Measurements from ENCODE around the gene PLEKHJ1. TPM values are rescaled to one million over a fixed set of nuclear protein-coding genes. Genes with fewer than 3 reads are reported as not detected.

Gene PLEKHJ1
- total RNA-seq, 1 experiment from 2014 or later, result 189 TPM

DNA sequence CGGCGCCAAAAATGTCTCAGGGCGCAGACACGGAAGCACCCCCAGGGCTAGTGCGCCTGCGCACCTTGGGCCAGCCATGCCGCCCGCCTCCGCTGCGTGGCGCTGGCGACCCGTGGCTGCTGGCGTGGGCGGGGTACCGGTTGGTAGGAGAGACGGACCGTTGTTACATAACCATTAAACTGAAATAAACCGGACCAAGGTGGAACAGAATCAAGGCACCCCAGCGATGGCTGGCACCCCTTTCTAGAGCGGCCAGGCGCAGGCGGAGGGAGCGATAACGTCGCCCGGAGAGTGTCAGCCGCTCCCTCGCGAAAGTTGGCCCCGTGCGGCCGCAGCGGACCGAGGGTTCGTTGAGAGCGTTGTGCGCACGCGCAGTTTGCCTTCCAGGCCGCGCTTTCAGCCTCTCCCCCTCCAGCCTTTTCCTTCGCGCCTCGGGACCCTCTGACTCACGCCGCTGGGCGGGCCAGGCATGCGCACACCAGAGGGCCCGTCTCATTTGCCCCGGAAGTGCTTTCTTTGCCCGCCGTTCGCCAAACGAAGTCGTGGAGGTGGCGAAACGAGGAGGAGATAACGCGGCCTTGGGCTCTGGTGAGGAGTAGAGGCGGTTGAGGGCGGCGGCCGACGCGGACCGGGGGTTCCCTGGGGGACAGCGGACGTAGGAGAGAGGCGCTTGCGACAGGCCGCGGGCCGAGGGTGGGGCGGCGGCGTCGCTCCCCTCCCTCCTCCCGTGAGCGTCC, at the start of gene PLEKHJ1, which contains the start of gene SF3A2 (continued):
- TF ChIP-seq, protein P1, sequence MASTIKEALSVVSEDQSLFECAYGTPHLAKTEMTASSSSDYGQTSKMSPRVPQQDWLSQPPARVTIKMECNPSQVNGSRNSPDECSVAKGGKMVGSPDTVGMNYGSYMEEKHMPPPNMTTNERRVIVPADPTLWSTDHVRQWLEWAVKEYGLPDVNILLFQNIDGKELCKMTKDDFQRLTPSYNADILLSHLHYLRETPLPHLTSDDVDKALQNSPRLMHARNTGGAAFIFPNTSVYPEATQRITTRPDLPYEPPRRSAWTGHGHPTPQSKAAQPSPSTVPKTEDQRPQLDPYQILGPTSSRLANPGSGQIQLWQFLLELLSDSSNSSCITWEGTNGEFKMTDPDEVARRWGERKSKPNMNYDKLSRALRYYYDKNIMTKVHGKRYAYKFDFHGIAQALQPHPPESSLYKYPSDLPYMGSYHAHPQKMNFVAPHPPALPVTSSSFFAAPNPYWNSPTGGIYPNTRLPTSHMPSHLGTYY (CRISPR knock-in tag; IDR thresholded peaks at IDR 0.05), result no peak
- no peak for TF ChIP-seq NR3C1 (CRISPR knock-in tag; conservative IDR thresholded peaks at IDR 0.05; ENCODE audit: low read depth)
- TF ChIP-seq ZNF423 (CRISPR knock-in tag; IDR thresholded peaks at IDR 0.05), result no peak
- TF ChIP-seq FOXP1 (CRISPR knock-in tag; IDR thresholded peaks at IDR 0.05; ENCODE audit: borderline replicate concordance), result peak; percentile 83
- TF ChIP-seq TEAD1 (CRISPR knock-in tag; IDR thresholded peaks at IDR 0.05), result peak; percentile 94
- no peak for TF ChIP-seq NFYB (CRISPR knock-in tag; conservative IDR thresholded peaks at IDR 0.05; ENCODE audit: low read depth)
- 0 out of 2 replicates have a peak, but pooled peaks have one; percentile 15 for TF ChIP-seq ZNF121 (CRISPR knock-in tag; IDR thresholded peaks at IDR 0.05)
- peak; percentile 60; the same call in 1 of the 2 replicates for TF ChIP-seq TEAD4 (CRISPR knock-in tag; IDR thresholded peaks at IDR 0.05)
- TF ChIP-seq, protein P2, sequence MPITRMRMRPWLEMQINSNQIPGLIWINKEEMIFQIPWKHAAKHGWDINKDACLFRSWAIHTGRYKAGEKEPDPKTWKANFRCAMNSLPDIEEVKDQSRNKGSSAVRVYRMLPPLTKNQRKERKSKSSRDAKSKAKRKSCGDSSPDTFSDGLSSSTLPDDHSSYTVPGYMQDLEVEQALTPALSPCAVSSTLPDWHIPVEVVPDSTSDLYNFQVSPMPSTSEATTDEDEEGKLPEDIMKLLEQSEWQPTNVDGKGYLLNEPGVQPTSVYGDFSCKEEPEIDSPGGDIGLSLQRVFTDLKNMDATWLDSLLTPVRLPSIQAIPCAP (CRISPR knock-in tag; IDR thresholded peaks at IDR 0.05), result peak; percentile 85
- no peak for TF ChIP-seq GRHL2 (CRISPR knock-in tag; IDR thresholded peaks at IDR 0.05; ENCODE audit: insufficient replicate concordance, severe bottlenecking)
- peak; percentile 90; the same call in 1 of the 2 replicates for TF ChIP-seq FOXK1 (CRISPR knock-in tag; IDR thresholded peaks at IDR 0.05)
- TF ChIP-seq, protein P3, sequence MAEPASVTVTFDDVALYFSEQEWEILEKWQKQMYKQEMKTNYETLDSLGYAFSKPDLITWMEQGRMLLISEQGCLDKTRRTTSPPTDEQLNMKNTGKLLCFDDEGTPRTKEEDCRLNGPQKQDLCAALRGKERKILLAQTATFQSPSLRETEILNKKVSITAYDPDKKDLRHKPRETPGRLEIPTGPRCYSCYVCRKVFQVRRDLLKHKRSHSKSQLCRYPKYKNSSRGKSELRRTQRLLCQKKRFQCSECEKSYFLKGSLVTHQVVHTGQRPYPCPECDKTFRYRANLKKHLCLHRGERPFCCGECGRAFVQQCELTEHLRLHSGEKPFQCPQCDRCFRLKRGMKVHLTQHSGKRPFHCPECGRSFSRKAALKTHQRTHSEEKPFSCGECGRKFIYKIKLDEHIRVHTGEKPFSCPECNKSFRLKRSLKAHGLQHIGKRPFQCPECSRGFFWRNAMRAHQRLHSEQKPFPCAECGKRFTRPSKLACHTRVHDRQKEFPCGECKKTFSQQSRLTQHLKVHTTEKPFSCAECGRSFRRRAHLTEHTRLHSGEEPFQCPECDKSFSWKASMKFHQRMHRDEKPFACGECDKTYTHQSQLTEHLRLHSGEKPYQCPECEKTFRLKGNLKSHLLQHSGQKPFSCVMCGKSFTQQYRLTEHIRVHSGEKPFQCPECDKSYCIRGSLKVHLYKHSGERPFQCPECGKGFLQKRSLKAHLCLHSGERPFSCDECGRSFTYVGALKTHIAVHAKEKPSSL (CRISPR knock-in tag; conservative IDR thresholded peaks at IDR 0.05), result no peak
- TF ChIP-seq OVOL2 (CRISPR knock-in tag; IDR thresholded peaks at IDR 0.05; ENCODE audit: borderline replicate concordance), result no peak
- TF ChIP-seq NR2C2 (CRISPR knock-in tag; IDR thresholded peaks at IDR 0.05), result peak; percentile 97
- TF ChIP-seq, protein P4, sequence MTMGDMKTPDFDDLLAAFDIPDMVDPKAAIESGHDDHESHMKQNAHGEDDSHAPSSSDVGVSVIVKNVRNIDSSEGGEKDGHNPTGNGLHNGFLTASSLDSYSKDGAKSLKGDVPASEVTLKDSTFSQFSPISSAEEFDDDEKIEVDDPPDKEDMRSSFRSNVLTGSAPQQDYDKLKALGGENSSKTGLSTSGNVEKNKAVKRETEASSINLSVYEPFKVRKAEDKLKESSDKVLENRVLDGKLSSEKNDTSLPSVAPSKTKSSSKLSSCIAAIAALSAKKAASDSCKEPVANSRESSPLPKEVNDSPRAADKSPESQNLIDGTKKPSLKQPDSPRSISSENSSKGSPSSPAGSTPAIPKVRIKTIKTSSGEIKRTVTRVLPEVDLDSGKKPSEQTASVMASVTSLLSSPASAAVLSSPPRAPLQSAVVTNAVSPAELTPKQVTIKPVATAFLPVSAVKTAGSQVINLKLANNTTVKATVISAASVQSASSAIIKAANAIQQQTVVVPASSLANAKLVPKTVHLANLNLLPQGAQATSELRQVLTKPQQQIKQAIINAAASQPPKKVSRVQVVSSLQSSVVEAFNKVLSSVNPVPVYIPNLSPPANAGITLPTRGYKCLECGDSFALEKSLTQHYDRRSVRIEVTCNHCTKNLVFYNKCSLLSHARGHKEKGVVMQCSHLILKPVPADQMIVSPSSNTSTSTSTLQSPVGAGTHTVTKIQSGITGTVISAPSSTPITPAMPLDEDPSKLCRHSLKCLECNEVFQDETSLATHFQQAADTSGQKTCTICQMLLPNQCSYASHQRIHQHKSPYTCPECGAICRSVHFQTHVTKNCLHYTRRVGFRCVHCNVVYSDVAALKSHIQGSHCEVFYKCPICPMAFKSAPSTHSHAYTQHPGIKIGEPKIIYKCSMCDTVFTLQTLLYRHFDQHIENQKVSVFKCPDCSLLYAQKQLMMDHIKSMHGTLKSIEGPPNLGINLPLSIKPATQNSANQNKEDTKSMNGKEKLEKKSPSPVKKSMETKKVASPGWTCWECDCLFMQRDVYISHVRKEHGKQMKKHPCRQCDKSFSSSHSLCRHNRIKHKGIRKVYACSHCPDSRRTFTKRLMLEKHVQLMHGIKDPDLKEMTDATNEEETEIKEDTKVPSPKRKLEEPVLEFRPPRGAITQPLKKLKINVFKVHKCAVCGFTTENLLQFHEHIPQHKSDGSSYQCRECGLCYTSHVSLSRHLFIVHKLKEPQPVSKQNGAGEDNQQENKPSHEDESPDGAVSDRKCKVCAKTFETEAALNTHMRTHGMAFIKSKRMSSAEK (CRISPR knock-in tag; IDR thresholded peaks at IDR 0.05; ENCODE audit: borderline replicate concordance), result no peak

DNA sequence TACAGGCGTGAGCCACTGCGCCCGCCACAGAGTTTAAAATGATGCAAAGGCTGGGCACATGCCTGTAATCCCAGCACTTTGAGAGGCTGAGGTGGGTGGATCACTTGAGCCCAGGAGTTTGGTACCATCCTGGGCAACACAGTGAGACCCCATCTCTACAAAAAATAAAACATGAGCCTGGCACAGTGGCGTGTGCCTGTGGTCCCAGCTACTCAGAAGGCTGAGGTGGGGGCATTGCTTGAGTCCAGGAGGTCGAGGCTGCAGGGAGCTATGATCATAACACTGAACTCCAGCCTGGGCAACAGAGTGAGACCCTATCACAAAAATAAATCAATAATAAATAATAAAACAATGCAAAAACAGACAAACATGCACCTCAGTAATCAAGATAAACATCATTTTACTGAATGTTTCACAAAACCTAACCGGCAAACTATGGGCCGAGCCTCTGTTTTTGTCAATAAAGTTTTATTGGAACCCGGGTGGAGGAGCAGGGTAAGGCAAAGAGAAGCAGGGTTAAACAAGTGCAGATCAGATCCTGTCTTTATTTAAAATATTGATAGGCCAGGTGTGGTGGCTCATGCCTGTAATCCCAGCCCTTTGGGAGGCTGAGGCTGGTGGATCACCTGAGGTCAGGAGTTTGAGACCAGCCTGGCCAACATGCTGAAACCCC, 47.8 kb upstream of the PLEKHJ1 start:
- no peak overlapping the region for H3K27ac Mint-ChIP-seq
- no peaks in the 10 kb centered on the region for H3K9me3 Mint-ChIP-seq
- ChIA-PET CTCF (interaction anchor here (0.6 to 2.4 kb wide), 4 partner anchors 32 to 1890 kb away, joined by 3 to 13 read pairs (median 3); no protein-coding TSS in a partner anchor), POLR2A (no interaction called here)
- H3K36me3 Mint-ChIP-seq, result no peaks in the 10 kb centered on the region
- TF ChIP-seq ZNF671 (CRISPR knock-in tag; IDR thresholded peaks at IDR 0.05) (no peak), ZNF121 (CRISPR knock-in tag; IDR thresholded peaks at IDR 0.05) (peak; percentile 97), GTF2I (CRISPR knock-in tag; conservative IDR thresholded peaks at IDR 0.05) (peak; percentile 83; the same call in 1 of the 2 replicates)
- peaks cover 8% of the 10 kb centered on the region for H3K4me1 Mint-ChIP-seq
- peaks cover 32% of the 10 kb centered on the region for H3K27me3 Mint-ChIP-seq (ENCODE audit: low read depth)
- ATAC-seq (no peak), DNase-seq (ENCODE audit: low spot score) (no peak)
- no peak overlapping the region for H3K4me3 Mint-ChIP-seq

All from WTC11 (cell line).